ENCODE measurements around the gene ENC1.

DNA sequence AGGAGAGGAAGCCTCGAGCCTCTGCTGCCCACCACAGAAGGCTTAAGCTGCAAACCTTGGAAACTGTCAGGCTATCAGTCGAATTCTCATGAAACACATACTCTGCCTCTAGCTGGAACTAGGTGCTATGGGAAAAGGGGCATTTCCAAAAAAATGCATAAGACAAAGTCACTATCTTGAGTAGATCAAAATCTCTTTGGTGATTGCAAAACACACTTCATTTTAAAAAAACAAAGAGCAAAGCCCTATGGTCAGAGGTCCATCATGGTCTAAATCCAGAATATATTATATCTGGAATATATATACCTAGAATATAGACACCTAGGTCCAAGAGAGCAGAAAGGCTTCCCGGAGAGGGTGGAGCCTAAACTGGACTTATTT, 59.8 kb downstream of the ENC1 start:
- TF ChIP-seq, protein P1, sequence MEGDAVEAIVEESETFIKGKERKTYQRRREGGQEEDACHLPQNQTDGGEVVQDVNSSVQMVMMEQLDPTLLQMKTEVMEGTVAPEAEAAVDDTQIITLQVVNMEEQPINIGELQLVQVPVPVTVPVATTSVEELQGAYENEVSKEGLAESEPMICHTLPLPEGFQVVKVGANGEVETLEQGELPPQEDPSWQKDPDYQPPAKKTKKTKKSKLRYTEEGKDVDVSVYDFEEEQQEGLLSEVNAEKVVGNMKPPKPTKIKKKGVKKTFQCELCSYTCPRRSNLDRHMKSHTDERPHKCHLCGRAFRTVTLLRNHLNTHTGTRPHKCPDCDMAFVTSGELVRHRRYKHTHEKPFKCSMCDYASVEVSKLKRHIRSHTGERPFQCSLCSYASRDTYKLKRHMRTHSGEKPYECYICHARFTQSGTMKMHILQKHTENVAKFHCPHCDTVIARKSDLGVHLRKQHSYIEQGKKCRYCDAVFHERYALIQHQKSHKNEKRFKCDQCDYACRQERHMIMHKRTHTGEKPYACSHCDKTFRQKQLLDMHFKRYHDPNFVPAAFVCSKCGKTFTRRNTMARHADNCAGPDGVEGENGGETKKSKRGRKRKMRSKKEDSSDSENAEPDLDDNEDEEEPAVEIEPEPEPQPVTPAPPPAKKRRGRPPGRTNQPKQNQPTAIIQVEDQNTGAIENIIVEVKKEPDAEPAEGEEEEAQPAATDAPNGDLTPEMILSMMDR (IDR thresholded peaks at IDR 0.05) = no peak
- TF ChIP-seq SIN3A (IDR thresholded peaks at IDR 0.05; ENCODE audit: borderline replicate concordance, insufficient read depth, low read depth, low read length) (no peak), POLR2AphosphoS5 (IDR thresholded peaks at IDR 0.05; ENCODE audit: low read depth, low read length) (no peak), TCF7L2 (IDR thresholded peaks at IDR 0.05; ENCODE audit: low read depth, low read length) (no peak)
- TF ChIP-seq, protein P2, sequence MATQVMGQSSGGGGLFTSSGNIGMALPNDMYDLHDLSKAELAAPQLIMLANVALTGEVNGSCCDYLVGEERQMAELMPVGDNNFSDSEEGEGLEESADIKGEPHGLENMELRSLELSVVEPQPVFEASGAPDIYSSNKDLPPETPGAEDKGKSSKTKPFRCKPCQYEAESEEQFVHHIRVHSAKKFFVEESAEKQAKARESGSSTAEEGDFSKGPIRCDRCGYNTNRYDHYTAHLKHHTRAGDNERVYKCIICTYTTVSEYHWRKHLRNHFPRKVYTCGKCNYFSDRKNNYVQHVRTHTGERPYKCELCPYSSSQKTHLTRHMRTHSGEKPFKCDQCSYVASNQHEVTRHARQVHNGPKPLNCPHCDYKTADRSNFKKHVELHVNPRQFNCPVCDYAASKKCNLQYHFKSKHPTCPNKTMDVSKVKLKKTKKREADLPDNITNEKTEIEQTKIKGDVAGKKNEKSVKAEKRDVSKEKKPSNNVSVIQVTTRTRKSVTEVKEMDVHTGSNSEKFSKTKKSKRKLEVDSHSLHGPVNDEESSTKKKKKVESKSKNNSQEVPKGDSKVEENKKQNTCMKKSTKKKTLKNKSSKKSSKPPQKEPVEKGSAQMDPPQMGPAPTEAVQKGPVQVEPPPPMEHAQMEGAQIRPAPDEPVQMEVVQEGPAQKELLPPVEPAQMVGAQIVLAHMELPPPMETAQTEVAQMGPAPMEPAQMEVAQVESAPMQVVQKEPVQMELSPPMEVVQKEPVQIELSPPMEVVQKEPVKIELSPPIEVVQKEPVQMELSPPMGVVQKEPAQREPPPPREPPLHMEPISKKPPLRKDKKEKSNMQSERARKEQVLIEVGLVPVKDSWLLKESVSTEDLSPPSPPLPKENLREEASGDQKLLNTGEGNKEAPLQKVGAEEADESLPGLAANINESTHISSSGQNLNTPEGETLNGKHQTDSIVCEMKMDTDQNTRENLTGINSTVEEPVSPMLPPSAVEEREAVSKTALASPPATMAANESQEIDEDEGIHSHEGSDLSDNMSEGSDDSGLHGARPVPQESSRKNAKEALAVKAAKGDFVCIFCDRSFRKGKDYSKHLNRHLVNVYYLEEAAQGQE (IDR thresholded peaks at IDR 0.05; ENCODE audit: insufficient read depth in 1 of 2, low read depth in 2 of 2, low read length in 1 of 2) = no peak
